Vagina (tissue), 2 donors: ENCODE data around the gene TNIK.

Experiments
- POLR2A ChIP-seq, 2 donors: fragments of 450-650 bp; IDR thresholded peaks; one replicate each; pipeline ENCODE4 v1.6.1; 2017; ENCODE audit warnings: antibody characterized with exemption in 2 of 2, mild to moderate bottlenecking in 2 of 2, moderate library complexity in 2 of 2
- POLR2AphosphoS5 ChIP-seq, 2 donors: sonication (generic); formaldehyde crosslinking; IDR thresholded peaks; one replicate each; pipeline ENCODE4 v1.9.0; 2017; ENCODE audit warnings: antibody characterized with exemption in 2 of 2, mild to moderate bottlenecking in 2 of 2, low read depth in 1 of 2; ENCODE audit not compliant: insufficient read depth in 1 of 2
- TF ChIP-seq, protein P1 (sequence below), 3 experiments: fragments of 450-650 bp in 2 of 3; fragments of 200-600 bp in 1 of 3; sonication (generic) in 1 of 3; IDR thresholded peaks; one replicate each; pipeline ENCODE4 v1.5.1; 2017 to 2019; ENCODE audit warnings: antibody characterized with exemption in 3 of 3, mild to moderate bottlenecking in 2 of 3, moderate library complexity in 2 of 3

DNA sequence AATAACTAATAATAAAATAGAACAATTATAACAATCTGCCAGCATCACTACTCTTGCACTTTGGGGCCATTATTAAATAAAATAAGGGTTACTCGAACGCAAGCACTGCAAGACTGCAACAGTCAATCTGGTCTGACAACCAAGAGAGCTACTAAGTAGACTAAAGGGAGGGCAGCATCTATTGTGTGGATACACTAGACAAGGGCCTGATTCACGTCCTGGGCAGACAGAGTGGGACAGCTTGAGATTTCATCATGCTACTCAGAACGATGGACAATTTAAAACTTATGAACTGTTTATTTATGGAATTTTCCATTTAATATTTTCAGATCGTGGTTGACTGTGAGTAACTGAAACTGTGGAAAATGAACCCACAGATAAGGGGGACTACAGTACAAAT, 39.5 kb downstream of the TNIK start:
- TF ChIP-seq, protein P1, sequence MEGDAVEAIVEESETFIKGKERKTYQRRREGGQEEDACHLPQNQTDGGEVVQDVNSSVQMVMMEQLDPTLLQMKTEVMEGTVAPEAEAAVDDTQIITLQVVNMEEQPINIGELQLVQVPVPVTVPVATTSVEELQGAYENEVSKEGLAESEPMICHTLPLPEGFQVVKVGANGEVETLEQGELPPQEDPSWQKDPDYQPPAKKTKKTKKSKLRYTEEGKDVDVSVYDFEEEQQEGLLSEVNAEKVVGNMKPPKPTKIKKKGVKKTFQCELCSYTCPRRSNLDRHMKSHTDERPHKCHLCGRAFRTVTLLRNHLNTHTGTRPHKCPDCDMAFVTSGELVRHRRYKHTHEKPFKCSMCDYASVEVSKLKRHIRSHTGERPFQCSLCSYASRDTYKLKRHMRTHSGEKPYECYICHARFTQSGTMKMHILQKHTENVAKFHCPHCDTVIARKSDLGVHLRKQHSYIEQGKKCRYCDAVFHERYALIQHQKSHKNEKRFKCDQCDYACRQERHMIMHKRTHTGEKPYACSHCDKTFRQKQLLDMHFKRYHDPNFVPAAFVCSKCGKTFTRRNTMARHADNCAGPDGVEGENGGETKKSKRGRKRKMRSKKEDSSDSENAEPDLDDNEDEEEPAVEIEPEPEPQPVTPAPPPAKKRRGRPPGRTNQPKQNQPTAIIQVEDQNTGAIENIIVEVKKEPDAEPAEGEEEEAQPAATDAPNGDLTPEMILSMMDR (IDR thresholded peaks at IDR 0.05) = no peak
- no peak for TF ChIP-seq POLR2AphosphoS5 (IDR thresholded peaks at IDR 0.05; ENCODE audit: insufficient read depth in 1 of 2, low read depth in 1 of 2)
- no peak for TF ChIP-seq POLR2A (IDR thresholded peaks at IDR 0.05)
